Uterus (tissue), 2 donors: ENCODE results near the gene LCE3C.
"Not testable (repeated sequence)": the region's sequence is repeated elsewhere in the genome, so short reads cannot be mapped to it uniquely, and the experiment has no call there.

ENCODE experiments used
- CTCF ChIP-seq, 4 experiments: fragments of 200-600 bp in 2 of 4; fragments of 450-650 bp in 2 of 4; sonication (generic) in 2 of 4; IDR thresholded peaks; one replicate each; pipeline ENCODE4 v1.5.1; 2016 to 2019; ENCODE audit warnings: antibody characterized with exemption in 4 of 4, mild to moderate bottlenecking in 2 of 4, moderate library complexity in 1 of 4
- POLR2A ChIP-seq, 2 donors: fragments of 450-650 bp; IDR thresholded peaks; one replicate each; pipeline ENCODE4 v1.6.1; 2016; ENCODE audit warnings: antibody characterized with exemption in 2 of 2, mild to moderate bottlenecking in 1 of 2, moderate library complexity in 1 of 2

DNA sequence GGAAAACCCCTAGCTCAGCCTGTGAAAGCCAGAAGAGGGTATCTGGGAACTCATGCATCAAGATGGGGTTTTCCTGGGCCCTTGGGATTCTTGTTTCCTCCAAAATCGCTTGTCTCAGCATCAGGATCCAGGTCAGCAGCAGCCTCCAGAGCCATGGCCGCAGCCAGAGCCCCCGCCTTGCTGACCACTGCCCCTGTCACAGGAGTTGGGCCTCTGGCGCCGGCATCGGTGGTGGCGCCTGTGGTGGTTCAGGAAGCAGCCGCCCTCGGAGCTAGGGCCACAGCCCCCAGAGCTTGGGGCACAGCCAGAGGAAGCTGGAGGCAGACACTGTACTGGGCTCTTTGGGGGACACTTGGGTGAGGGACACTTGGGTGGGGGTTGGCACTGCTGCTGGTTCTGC lies 20.5 kb upstream of the LCE3C start:
- not testable (repeated sequence) for TF ChIP-seq CTCF, POLR2A (IDR thresholded peaks at IDR 0.05)
